Raji (cell line): Measurements from ENCODE around the gene TIMP2.

Experiments
- POLR2A ChIP-seq: IDR thresholded peaks from 2 replicates; pipeline ENCODE4 v1.6.1; 2011; ENCODE audit warnings: low read depth, low read length, control low read depth; ENCODE audit not compliant: insufficient read depth

The TIMP2 gene

GRCh38 chr17:78921437-78921971 lies 3.7 kb downstream of the TIMP2 start:
- TF ChIP-seq POLR2A = no peak

- no peak for TF ChIP-seq POLR2A
These were observed 4.7 kb downstream of the TIMP2 start for GRCh38 chr17:78920528-78920927.

GRCh38 chr17:78919861-78920450 lies 5.2 kb downstream of the TIMP2 start:
- TF ChIP-seq POLR2A = no peak

GRCh38 chr17:78918979-78919378 lies 6.2 kb downstream of the TIMP2 start:
- no peak for TF ChIP-seq POLR2A

- TF ChIP-seq POLR2A = no peak
These were observed 7.5 kb downstream of the TIMP2 start for GRCh38 chr17:78917451-78918275.

- no peak for TF ChIP-seq POLR2A
These were observed 9.1 kb downstream of the TIMP2 start for GRCh38 chr17:78915872-78916632.

- TF ChIP-seq POLR2A = no peak
These were observed 12.1 kb downstream of the TIMP2 start for GRCh38 chr17:78913115-78913514.

GRCh38 chr17:78912082-78912481 lies 13.1 kb downstream of the TIMP2 start:
- no peak for TF ChIP-seq POLR2A

- TF ChIP-seq POLR2A = no peak
These were observed 14.5 kb downstream of the TIMP2 start for GRCh38 chr17:78910497-78911284.

- no peak for TF ChIP-seq POLR2A
These were observed 16.8 kb downstream of the TIMP2 start for GRCh38 chr17:78908426-78908825.

GRCh38 chr17:78905541-78905940 lies 19.6 kb downstream of the TIMP2 start:
- TF ChIP-seq POLR2A = no peak

- TF ChIP-seq POLR2A = no peak
These were observed 20.1 kb downstream of the TIMP2 start for GRCh38 chr17:78905116-78905515.

GRCh38 chr17:78904371-78904770 lies 20.8 kb downstream of the TIMP2 start:
- no peak for TF ChIP-seq POLR2A

- TF ChIP-seq POLR2A = no peak
These were observed 21.9 kb downstream of the TIMP2 start, which contains the start of gene CEP295NL for GRCh38 chr17:78903101-78903779. Gene CEP295NL (minus strand): TSS chr17:78903201. CDS start chr17:78901828, 1,373 bp downstream.
